OCI-LY3 (cell line): ENCODE results near the gene AXIN2.

Source experiments
- H2AFZ ChIP-seq: fragments of 200-600, 300-600 bp; shearing (Covaris generic); 2 replicates; pipeline ENCODE4 v1.6.0; 2014; ENCODE audit warnings: antibody characterized with exemption, low read depth, low read length
- H3K27ac ChIP-seq: fragments of 200-600, 300-600 bp; sonication (generic); 2 replicates; pipeline ENCODE4 v1.5.1; 2014; ENCODE audit warnings: mild to moderate bottlenecking, low read length, moderate library complexity, mixed read lengths
- H3K27me3 ChIP-seq: fragments of 200-600, 300-600 bp; sonication (generic); 2 replicates; pipeline ENCODE4 v1.6.1; 2014; ENCODE audit warnings: low read depth, low read length, mixed read lengths
- H3K36me3 ChIP-seq: fragments of 200-600, 300-600 bp; sonication (generic); replicated peaks from 2 replicates; pipeline ENCODE3; 2014; ENCODE audit warnings: low read depth, low read length, mixed read lengths
- H3K4me1 ChIP-seq: fragments of 300-600, 200-600 bp; sonication (generic); 2 replicates; pipeline ENCODE4 v1.6.1; 2014; ENCODE audit warnings: low read length, mixed read lengths
- H3K4me2 ChIP-seq: fragments of 200-600, 300-600 bp; sonication (generic); 2 replicates; pipeline ENCODE4 v1.6.1; 2014; ENCODE audit warnings: low read length, mixed read lengths
- H3K4me3 ChIP-seq: fragments of 300-600, 200-600 bp; sonication (generic); 2 replicates; pipeline ENCODE4 v1.5.1; 2014; ENCODE audit warnings: antibody characterized with exemption, mild to moderate bottlenecking, low read length, moderate library complexity
- H3K79me2 ChIP-seq: fragments of 300-600, 200-600 bp; shearing (Covaris generic); 2 replicates; pipeline ENCODE4 v1.6.1; 2014; ENCODE audit warnings: mild to moderate bottlenecking, low read length, mixed read lengths
- H3K9ac ChIP-seq: fragments of 300-600, 200-600 bp; shearing (Covaris generic); 2 replicates; pipeline ENCODE4 v1.6.0; 2014; ENCODE audit warnings: mild to moderate bottlenecking, low read length, moderate library complexity
- H3K9me3 ChIP-seq: fragments of 200-600, 300-600 bp; shearing (Covaris generic); 2 replicates; pipeline ENCODE4 v1.6.1; 2014; ENCODE audit warnings: low read length, mixed read lengths; ENCODE audit not compliant: insufficient read depth
- H4K20me1 ChIP-seq: fragments of 200-600, 300-600 bp; sonication (generic); 2 replicates; pipeline ENCODE4 v1.6.1; 2016; ENCODE audit warnings: low read length, mixed read lengths; ENCODE audit not compliant: insufficient read depth
- EZH2phosphoT487 ChIP-seq: fragments of 200-600 bp; shearing (Covaris generic); IDR thresholded peaks from 2 replicates; pipeline ENCODE4 v1.6.1; 2018; ENCODE audit warnings: antibody characterized with exemption, mixed run types, low read depth
- TF ChIP-seq, protein P1 (sequence below): fragments of 200-600, 300-600 bp; sonication (generic); IDR thresholded peaks from 2 replicates; pipeline ENCODE4 v1.5.1; 2014; ENCODE audit warnings: antibody characterized with exemption, low read length, low read depth

AXIN2 gene

DNA sequence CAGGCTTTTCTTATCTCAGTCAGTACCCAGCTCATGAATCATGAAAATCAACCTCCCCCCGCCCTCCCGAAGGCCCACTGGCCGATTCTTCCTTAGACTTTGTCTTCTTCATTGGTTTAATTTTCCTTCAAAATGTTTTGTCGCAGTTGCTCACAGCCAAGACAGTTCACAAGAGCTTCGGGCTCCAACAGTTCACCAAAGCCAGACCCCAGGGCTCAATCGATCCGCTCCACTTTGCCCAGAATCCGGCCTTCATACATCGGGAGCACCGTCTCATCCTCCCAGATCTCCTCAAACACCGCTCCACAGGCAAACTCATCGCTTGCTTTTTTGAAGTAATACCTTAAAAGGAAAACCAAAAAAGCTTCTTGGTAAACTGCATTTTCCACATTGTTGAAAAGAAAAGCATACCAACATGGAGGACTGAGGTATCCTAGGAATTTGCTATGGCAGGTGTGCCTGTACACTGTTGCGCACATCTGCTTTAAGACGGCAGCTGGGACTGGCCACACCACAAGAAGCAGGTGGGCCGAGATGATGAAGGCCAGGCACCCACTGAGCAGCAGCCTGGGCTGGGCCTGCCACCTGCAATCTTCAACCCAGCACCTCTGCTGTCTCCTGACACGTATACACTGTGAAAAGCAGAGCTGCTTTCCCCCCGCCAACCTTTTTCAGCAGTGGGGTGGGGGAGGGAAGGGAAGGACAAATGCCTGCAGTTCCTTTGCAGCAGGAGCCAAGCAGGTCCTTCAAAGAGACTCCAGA lies 31.5 kb downstream of the AXIN2 start:
- no peaks in the 10 kb centered on the region for H3K36me3 ChIP-seq
- H3K27ac ChIP-seq: no peak overlapping the region
- H4K20me1 ChIP-seq: no peaks in the 10 kb centered on the region
- TF ChIP-seq, protein P1, sequence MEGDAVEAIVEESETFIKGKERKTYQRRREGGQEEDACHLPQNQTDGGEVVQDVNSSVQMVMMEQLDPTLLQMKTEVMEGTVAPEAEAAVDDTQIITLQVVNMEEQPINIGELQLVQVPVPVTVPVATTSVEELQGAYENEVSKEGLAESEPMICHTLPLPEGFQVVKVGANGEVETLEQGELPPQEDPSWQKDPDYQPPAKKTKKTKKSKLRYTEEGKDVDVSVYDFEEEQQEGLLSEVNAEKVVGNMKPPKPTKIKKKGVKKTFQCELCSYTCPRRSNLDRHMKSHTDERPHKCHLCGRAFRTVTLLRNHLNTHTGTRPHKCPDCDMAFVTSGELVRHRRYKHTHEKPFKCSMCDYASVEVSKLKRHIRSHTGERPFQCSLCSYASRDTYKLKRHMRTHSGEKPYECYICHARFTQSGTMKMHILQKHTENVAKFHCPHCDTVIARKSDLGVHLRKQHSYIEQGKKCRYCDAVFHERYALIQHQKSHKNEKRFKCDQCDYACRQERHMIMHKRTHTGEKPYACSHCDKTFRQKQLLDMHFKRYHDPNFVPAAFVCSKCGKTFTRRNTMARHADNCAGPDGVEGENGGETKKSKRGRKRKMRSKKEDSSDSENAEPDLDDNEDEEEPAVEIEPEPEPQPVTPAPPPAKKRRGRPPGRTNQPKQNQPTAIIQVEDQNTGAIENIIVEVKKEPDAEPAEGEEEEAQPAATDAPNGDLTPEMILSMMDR: no peak
- TF ChIP-seq EZH2phosphoT487: no peak
- no peak overlapping the region for H3K4me2 ChIP-seq
- H3K4me3 ChIP-seq: no peak overlapping the region
- H3K27me3 ChIP-seq: no peaks in the 10 kb centered on the region
- H3K9ac ChIP-seq: no peak overlapping the region
- no peaks in the 10 kb centered on the region for H3K9me3 ChIP-seq
- no peaks in the 10 kb centered on the region for H3K79me2 ChIP-seq
- H2AFZ ChIP-seq: no peak overlapping the region
- no peaks in the 10 kb centered on the region for H3K4me1 ChIP-seq

- Histone ChIP-seq H3K27me3 (no peaks in the 10 kb centered on the region), H3K27ac (no peak overlapping the region), H3K4me3 (no peak overlapping the region), H3K4me1 (no peaks in the 10 kb centered on the region), H3K79me2 (no peaks in the 10 kb centered on the region), H3K9me3 (no peaks in the 10 kb centered on the region), H4K20me1 (no peaks in the 10 kb centered on the region), H3K36me3 (no peaks in the 10 kb centered on the region), H3K4me2 (no peak overlapping the region), H2AFZ (no peak overlapping the region), H3K9ac (no peak overlapping the region)
- no peak for TF ChIP-seq EZH2phosphoT487
- TF ChIP-seq, protein P1: no peak
Measured at GRCh38 chr17:65529040-65529633, 32.3 kb downstream of the AXIN2 start.

GRCh38 chr17:65527857-65528591 lies 33.4 kb downstream of the AXIN2 start:
- no peaks in the 10 kb centered on the region for H3K27me3 ChIP-seq
- H3K36me3 ChIP-seq: no peaks in the 10 kb centered on the region
- H3K9me3 ChIP-seq: no peaks in the 10 kb centered on the region

More at GRCh38 chr17:65527857-65528591, 33.4 kb downstream of the AXIN2 start:
- no peaks in the 10 kb centered on the region for H3K4me1 ChIP-seq
- no peak overlapping the region for H3K4me3 ChIP-seq
- no peak overlapping the region for H3K9ac ChIP-seq
- no peak overlapping the region for H3K27ac ChIP-seq
- no peak overlapping the region for H3K4me2 ChIP-seq
- H3K79me2 ChIP-seq: no peaks in the 10 kb centered on the region
- no peaks in the 10 kb centered on the region for H4K20me1 ChIP-seq
- TF ChIP-seq, protein P1: no peak
- no peak for TF ChIP-seq EZH2phosphoT487
- no peak overlapping the region for H2AFZ ChIP-seq
